ENCODE results near the gene ZFP1.

- TF ChIP-seq CTCF (IDR thresholded peaks at IDR 0.05; ENCODE audit: low read length) (no peak), EZH2phosphoT487 (IDR thresholded peaks at IDR 0.05; ENCODE audit: low read length) (no peak)
These were observed 29.3 kb upstream of the ZFP1 start for GRCh38 chr16:75118943-75119539.

Data from MM.1S (cell line).